Right lobe of liver (tissue), 4 donors: Measurements from ENCODE around the gene C4B.
"Not testable (repeated sequence)": the region's sequence is repeated elsewhere in the genome, so short reads cannot be mapped to it uniquely, and the experiment has no call there.

Source experiments
- CTCF ChIP-seq, 4 donors: fragments of 200-600 bp in 3 of 4; fragments of 450-650 bp in 1 of 4; IDR thresholded peaks; one replicate each; pipeline versions ENCODE4 v1.5.1 to v1.8.0; 2016 to 2022; ENCODE audit warnings: antibody characterized with exemption in 4 of 4, mild to moderate bottlenecking in 2 of 4
- POLR2A ChIP-seq: fragments of 450-650 bp; IDR thresholded peaks from one replicate; pipeline ENCODE4 v1.6.1; 2017; ENCODE audit warnings: antibody characterized with exemption, mild to moderate bottlenecking
- donor health status: DM: no; HTN: no; CAD: no.
- donor health status: DM: no; HTN: no; CAD: no.
- donor health status: DM: no; HTN: yes; CAD: no.

GRCh38 chr6:32004393-32004792 lies 10.2 kb upstream of the C4B start:
- not testable (repeated sequence) for TF ChIP-seq CTCF (IDR thresholded peaks at IDR 0.05); POLR2A
